NCI-H128 (cell line): ENCODE data around the gene RSF1.
A peak's percentile ranks its signal among the peaks of the same experiment; 100 is the strongest.
"Not testable (repeated sequence)": the region's sequence is repeated elsewhere in the genome, so short reads cannot be mapped to it uniquely, and the experiment has no call there.

Experiments used
- DNase-seq: peaks from one replicate; lab custom pipeline; 2025; ENCODE audit not compliant: unreplicated experiment; lab: John Stamatoyannopoulos, UW

The RSF1 gene

GRCh38 chr11:77820565-77821348 is at the start of gene RSF1, which contains the start of gene AAMDC:
Gene RSF1, minus strand, starts transcription at chr11:77820722. Its CDS starts 8 bp downstream, at chr11:77820714.
Gene AAMDC, plus strand, starts transcription at chr11:77821144. Its CDS starts 21,353 bp downstream, at chr11:77842497.
- DNase-seq, result peak; percentile 99

GRCh38 chr11:77868744-77869143 is 48.2 kb upstream of the RSF1 start:
- DNase-seq, result no peak

GRCh38 chr11:77866336-77866735 is 45.8 kb upstream of the RSF1 start:
- no peak for DNase-seq

- no peak for DNase-seq
Observed at GRCh38 chr11:77865805-77866204, 45.3 kb upstream of the RSF1 start.

- not testable (repeated sequence) for DNase-seq
Observed at GRCh38 chr11:77861444-77861843, 40.9 kb upstream of the RSF1 start.

- DNase-seq, result not testable (repeated sequence)
Observed at GRCh38 chr11:77857906-77858457, 37.5 kb upstream of the RSF1 start.

GRCh38 chr11:77854838-77855237 is 34.3 kb upstream of the RSF1 start:
- DNase-seq, result no peak

- no peak for DNase-seq
Observed at GRCh38 chr11:77851503-77851902, 31.0 kb upstream of the RSF1 start.

- not testable (repeated sequence) for DNase-seq
Observed at GRCh38 chr11:77843700-77844099, 23.2 kb upstream of the RSF1 start.

- DNase-seq, result no peak
Observed at GRCh38 chr11:77842441-77843121, 22.1 kb upstream of the RSF1 start.

GRCh38 chr11:77833302-77833701 is 12.8 kb upstream of the RSF1 start:
- DNase-seq, result no peak

- no peak for DNase-seq
Observed at GRCh38 chr11:77828926-77829325, 8.4 kb upstream of the RSF1 start.

GRCh38 chr11:77823775-77824174 is 3.3 kb upstream of the RSF1 start:
- no peak for DNase-seq

- DNase-seq, result not testable (repeated sequence)
Observed at GRCh38 chr11:77822126-77822525, 1.6 kb upstream of the RSF1 start.

GRCh38 chr11:77821349-77821851 is 878 bp upstream of the RSF1 start:
- no peak for DNase-seq

- peak; percentile 54 for DNase-seq
Observed at GRCh38 chr11:77819921-77820564, 479 bp downstream of the RSF1 start.

- DNase-seq, result peak; percentile 88
Observed at GRCh38 chr11:77819411-77819920, 1.1 kb downstream of the RSF1 start.

GRCh38 chr11:77815459-77815858 is 5.1 kb downstream of the RSF1 start:
- DNase-seq, result no peak

- no peak for DNase-seq
Observed at GRCh38 chr11:77814848-77815247, 5.7 kb downstream of the RSF1 start.

- DNase-seq, result no peak
Observed at GRCh38 chr11:77813256-77813655, 7.3 kb downstream of the RSF1 start.

GRCh38 chr11:77806993-77807392 is 13.5 kb downstream of the RSF1 start:
- no peak for DNase-seq
